ENCODE data around the gene MDM1. TPM values are rescaled to one million over a fixed set of nuclear protein-coding genes. Genes with fewer than 3 reads are reported as not detected.

The MDM1 gene
- total and polyA plus RNA-seq, 2 of the 13 experiments (the other 11 are each of a cell fraction or from before 2014, with no cell fraction given), result 4.6 to 15.2 TPM

DNA sequence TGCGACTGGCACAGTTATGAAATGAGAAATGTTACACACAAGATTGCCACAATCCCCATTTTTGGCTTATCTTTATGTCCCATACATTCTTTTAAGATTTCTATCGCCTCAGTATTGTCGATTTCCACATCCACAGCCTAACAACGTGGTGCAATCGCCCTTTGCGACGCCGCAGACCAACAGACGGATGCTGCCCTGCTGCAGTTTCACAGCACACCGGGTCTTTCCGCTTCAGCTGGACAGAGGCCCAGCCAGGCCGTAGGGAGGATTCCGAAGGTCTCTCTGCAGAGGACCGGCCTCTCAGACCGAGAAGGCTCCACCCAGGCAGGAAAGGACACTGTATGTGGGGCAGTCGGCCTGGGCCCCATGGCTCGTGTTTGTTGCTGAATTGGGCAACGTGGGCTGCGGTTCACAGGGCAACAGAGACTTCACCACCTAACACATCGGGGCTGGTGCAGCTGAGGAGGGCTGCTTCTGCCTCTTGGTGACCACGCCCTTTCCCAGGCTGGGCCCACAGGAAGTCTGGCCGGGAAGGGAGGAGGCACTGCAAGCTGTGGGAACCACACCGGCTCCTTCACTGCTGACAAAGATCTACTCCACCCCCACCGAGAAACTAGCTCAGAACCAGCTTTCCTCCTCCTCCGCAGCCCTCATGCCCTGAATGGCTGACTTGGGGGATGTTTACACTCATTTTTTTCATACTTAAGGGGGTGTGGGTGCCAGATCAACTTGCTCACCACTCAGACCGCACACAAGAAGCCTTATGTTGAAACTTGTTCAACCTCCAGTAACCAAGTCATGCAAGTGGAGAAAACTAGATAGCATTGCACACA lies 32.9 kb upstream of the MDM1 start (continued):
- TF ChIP-seq ARNTL (CRISPR knock-in tag; IDR thresholded peaks at IDR 0.05), result no peak
- TF ChIP-seq ELF1 (CRISPR knock-in tag; IDR thresholded peaks at IDR 0.05), result no peak
- peak; percentile 33; the same call in 1 of the 2 replicates for TF ChIP-seq EEA1 (CRISPR knock-in tag; IDR thresholded peaks at IDR 0.05; ENCODE audit: borderline replicate concordance)
- no peak for TF ChIP-seq MIXL1 (CRISPR knock-in tag; IDR thresholded peaks at IDR 0.05)
- no peak for TF ChIP-seq KLF9 (CRISPR knock-in tag; IDR thresholded peaks at IDR 0.05; ENCODE audit: low read depth)
- TF ChIP-seq MED13 (CRISPR knock-in tag; IDR thresholded peaks at IDR 0.05), result no peak
- peak; percentile 52; the same call in 1 of the 2 replicates for TF ChIP-seq THAP7 (CRISPR knock-in tag; IDR thresholded peaks at IDR 0.05)
- TF ChIP-seq ZNF766 (CRISPR knock-in tag; IDR thresholded peaks at IDR 0.05; ENCODE audit: borderline replicate concordance), result no peak
- TF ChIP-seq BCL3 (CRISPR knock-in tag; IDR thresholded peaks at IDR 0.05), result 0 out of 2 replicates have a peak, but pooled peaks have one; percentile 67
- TF ChIP-seq ZFP37 (CRISPR knock-in tag; IDR thresholded peaks at IDR 0.05; ENCODE audit: borderline replicate concordance), result no peak
- TF ChIP-seq ZNF574 (CRISPR knock-in tag; IDR thresholded peaks at IDR 0.05), result peak; percentile 61
- TF ChIP-seq DDIT3 (CRISPR knock-in tag; IDR thresholded peaks at IDR 0.05), result no peak
- no peak for TF ChIP-seq NBN (conservative IDR thresholded peaks at IDR 0.05)
- no peak for TF ChIP-seq ZBTB1 (CRISPR knock-in tag; IDR thresholded peaks at IDR 0.05; ENCODE audit: borderline replicate concordance)
- no peak for TF ChIP-seq SIX4 (CRISPR knock-in tag; IDR thresholded peaks at IDR 0.05)
- no peak; the same call in 1 of the 2 replicates for TF ChIP-seq ARHGAP35 (CRISPR knock-in tag; IDR thresholded peaks at IDR 0.05; ENCODE audit: borderline replicate concordance)
- 0 out of 2 replicates have a peak, but pooled peaks have one; percentile 36 for TF ChIP-seq ZZZ3 (CRISPR knock-in tag; IDR thresholded peaks at IDR 0.05; ENCODE audit: borderline replicate concordance)
- TF ChIP-seq, protein P1, sequence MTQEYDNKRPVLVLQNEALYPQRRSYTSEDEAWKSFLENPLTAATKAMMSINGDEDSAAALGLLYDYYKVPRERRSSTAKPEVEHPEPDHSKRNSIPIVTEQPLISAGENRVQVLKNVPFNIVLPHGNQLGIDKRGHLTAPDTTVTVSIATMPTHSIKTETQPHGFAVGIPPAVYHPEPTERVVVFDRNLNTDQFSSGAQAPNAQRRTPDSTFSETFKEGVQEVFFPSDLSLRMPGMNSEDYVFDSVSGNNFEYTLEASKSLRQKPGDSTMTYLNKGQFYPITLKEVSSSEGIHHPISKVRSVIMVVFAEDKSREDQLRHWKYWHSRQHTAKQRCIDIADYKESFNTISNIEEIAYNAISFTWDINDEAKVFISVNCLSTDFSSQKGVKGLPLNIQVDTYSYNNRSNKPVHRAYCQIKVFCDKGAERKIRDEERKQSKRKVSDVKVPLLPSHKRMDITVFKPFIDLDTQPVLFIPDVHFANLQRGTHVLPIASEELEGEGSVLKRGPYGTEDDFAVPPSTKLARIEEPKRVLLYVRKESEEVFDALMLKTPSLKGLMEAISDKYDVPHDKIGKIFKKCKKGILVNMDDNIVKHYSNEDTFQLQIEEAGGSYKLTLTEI (CRISPR knock-in tag; conservative IDR thresholded peaks at IDR 0.05), result no peak
- peak; percentile 63; the same call in 1 of the 2 replicates for TF ChIP-seq REPIN1 (CRISPR knock-in tag; IDR thresholded peaks at IDR 0.05; ENCODE audit: borderline replicate concordance, low read depth)
- TF ChIP-seq ATF1 (CRISPR knock-in tag; IDR thresholded peaks at IDR 0.05), result no peak
- TF ChIP-seq ZFP91 (CRISPR knock-in tag; IDR thresholded peaks at IDR 0.05; ENCODE audit: borderline replicate concordance), result peak; percentile 90
